ENCODE data around the gene TTI1. TPM values are rescaled to one million over a fixed set of nuclear protein-coding genes. Genes with fewer than 3 reads are reported as not detected.

Gene TTI1
- total RNA-seq, 1 experiment from 2014 or later, result 37.4 TPM

DNA sequence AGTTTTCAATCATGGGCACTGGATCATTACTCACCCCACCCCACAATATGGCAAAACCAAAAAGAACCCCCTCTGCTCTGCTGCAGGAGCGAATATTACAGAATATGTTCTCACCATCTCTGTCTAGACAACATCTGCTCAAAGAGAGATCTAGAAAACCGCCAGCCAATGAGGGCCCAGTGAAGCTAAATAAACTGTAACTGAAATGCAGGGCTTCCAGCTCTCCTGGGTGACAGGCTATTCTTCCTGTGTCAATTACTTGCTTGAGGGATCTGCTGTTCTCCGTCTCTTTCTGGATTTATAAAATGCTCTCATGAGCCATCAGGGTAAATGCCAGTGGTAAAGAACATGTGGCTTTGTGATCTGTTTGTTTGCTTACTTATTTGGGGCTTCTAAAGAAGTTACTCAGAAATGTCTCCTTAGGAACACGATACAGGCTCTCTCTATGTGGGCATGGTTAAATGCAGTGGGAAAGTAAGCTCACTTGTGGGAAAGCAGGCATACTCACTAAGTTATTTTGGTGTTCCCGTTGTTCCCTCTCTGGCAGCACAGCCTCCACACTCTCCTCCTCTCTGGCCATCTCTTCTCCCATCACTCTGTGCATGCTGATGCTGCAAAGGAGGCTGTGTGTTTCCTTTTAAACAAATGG lies 44.8 kb downstream of the TTI1 start:
- Histone ChIP-seq H2BK120ac (ENCODE audit: low read depth, low read length, poor library complexity, severe bottlenecking) (no peak overlapping the region), H4K91ac (ENCODE audit: insufficient read length, low read depth, low read length) (no peak overlapping the region), H2BK15ac (ENCODE audit: low read depth, low read length) (no peak overlapping the region), H3K9me3 (ENCODE audit: control insufficient read depth, low read depth, low read length) (no peaks in the 10 kb centered on the region), H2BK20ac (ENCODE audit: low read depth, low read length, poor library complexity, severe bottlenecking) (no peak overlapping the region), H4K8ac (replicated peaks; ENCODE audit: insufficient read length, low read depth, low read length) (no peak overlapping the region), H4K20me1 (ENCODE audit: control insufficient read depth, insufficient read depth, insufficient read length) (no peaks in the 10 kb centered on the region), H3K4me2 (ENCODE audit: insufficient read depth, insufficient read length, low read length) (no peak overlapping the region), H3K56ac (ENCODE audit: insufficient read length, low read depth, low read length) (no peak overlapping the region), H2AFZ (ENCODE audit: low read length) (no peak overlapping the region), H2BK12ac (ENCODE audit: insufficient read length, low read depth, low read length) (no peak overlapping the region), H3K79me1 (ENCODE audit: insufficient read depth, low read depth, low read length, poor library complexity, severe bottlenecking) (no peaks in the 10 kb centered on the region), H3K14ac (ENCODE audit: insufficient read depth, low read length) (no peak overlapping the region), H3K4me1 (ENCODE audit: insufficient read depth, low read length) (no peaks in the 10 kb centered on the region), H2AK5ac (ENCODE audit: insufficient read length, low read length) (no peak overlapping the region), H3K23ac (ENCODE audit: insufficient read length, low read depth, low read length) (no peak overlapping the region), H3K18ac (ENCODE audit: insufficient read length, low read depth, low read length) (no peak overlapping the region), H3K27me3 (ENCODE audit: insufficient read depth, low read length) (no peaks in the 10 kb centered on the region), H3K23me2 (ENCODE audit: insufficient read length, low read depth, low read length, poor library complexity, severe bottlenecking) (no peaks in the 10 kb centered on the region), H3K9ac (ENCODE audit: extremely low read depth, insufficient read length, low read length) (no peak overlapping the region), H4K5ac (ENCODE audit: insufficient read length, low read depth, low read length) (no peak overlapping the region), H3K27ac (ENCODE audit: insufficient read length, low read depth, low read length) (no peak overlapping the region), H2BK5ac (ENCODE audit: insufficient read length, low read length) (no peak overlapping the region), H3K79me2 (ENCODE audit: insufficient read depth, low read length) (no peaks in the 10 kb centered on the region), H3T11ph (ENCODE audit: low read length) (no peak overlapping the region), H3K4ac (ENCODE audit: low read depth, low read length) (no peak overlapping the region)
- peaks cover 4 to 16% of the 10 kb centered on the region in 2 experiments for H3K4me1 Mint-ChIP-seq
- no CpG with 5 or more reads among the region's 5 CpGs for WGBS (ENCODE audit: extremely low coverage, insufficient read length, low lambda C conversion rate)
- H3K9me3 Mint-ChIP-seq, result no peaks in the 10 kb centered on the region
- no peak overlapping the region; a peak in 1 of 7 replicates for H3K27ac Mint-ChIP-seq
- H3K27me3 Mint-ChIP-seq (ENCODE audit: low read depth), result no peaks in the 10 kb centered on the region
- peaks cover 5 to 35% (median 30%) of the 10 kb centered on the region in 3 experiments; a peak in 6 of 7 replicates for H3K36me3 Mint-ChIP-seq (ENCODE audit: insufficient read depth in 1 of 3, low read depth in 3 of 3)
- TF ChIP-seq, protein P1, sequence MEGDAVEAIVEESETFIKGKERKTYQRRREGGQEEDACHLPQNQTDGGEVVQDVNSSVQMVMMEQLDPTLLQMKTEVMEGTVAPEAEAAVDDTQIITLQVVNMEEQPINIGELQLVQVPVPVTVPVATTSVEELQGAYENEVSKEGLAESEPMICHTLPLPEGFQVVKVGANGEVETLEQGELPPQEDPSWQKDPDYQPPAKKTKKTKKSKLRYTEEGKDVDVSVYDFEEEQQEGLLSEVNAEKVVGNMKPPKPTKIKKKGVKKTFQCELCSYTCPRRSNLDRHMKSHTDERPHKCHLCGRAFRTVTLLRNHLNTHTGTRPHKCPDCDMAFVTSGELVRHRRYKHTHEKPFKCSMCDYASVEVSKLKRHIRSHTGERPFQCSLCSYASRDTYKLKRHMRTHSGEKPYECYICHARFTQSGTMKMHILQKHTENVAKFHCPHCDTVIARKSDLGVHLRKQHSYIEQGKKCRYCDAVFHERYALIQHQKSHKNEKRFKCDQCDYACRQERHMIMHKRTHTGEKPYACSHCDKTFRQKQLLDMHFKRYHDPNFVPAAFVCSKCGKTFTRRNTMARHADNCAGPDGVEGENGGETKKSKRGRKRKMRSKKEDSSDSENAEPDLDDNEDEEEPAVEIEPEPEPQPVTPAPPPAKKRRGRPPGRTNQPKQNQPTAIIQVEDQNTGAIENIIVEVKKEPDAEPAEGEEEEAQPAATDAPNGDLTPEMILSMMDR (conservative IDR thresholded peaks at IDR 0.05), result no peak
- DNase-seq, result no peak
- H3K4me3 Mint-ChIP-seq, result no peak overlapping the region

Data from H9 (cell line).